GM18498 (cell line): ENCODE data around the gene FSTL3.

Source experiments
- ATAC-seq: cut with Tn5 transposase; IDR thresholded peaks from one replicate; pipeline ENCODE4 v1.9.1; 2021; ENCODE audit warnings: mild to moderate bottlenecking, moderate library complexity; ENCODE audit not compliant: unreplicated experiment

FSTL3 gene

GRCh38 chr19:732148-733069 lies 56.2 kb downstream of the FSTL3 start:
- no peak for ATAC-seq
